HG02763 (cell line): ENCODE data around the gene NACAD.
"Not testable (repeated sequence)": the region's sequence is repeated elsewhere in the genome, so short reads cannot be mapped to it uniquely, and the experiment has no call there.

ENCODE experiments used
- ATAC-seq: cut with Tn5 transposase; IDR thresholded peaks from one replicate; pipeline ENCODE4 v1.9.1; 2021; ENCODE audit warnings: mild to moderate bottlenecking, moderate library complexity; ENCODE audit not compliant: unreplicated experiment

Gene NACAD

DNA sequence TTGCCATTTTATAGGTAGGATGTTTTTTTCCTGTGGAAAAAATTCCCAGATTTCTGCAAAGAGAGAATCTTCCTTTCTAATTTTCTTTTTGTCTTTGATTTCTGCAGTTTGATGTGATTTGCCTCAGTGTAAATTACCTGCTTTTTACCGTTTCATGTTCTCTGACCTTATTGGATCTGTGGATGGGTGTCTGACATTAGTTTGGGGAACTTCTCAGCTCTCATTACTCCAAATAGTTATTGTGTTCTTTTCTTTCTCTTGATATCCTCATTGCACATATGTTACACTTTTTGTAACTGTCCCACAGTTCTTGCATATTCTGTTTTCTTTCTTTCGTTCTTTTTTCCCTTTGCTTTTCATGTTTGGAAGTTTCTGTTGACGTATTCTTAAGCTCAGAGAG is 28.5 kb downstream of the NACAD start:
- no peak for ATAC-seq

DNA sequence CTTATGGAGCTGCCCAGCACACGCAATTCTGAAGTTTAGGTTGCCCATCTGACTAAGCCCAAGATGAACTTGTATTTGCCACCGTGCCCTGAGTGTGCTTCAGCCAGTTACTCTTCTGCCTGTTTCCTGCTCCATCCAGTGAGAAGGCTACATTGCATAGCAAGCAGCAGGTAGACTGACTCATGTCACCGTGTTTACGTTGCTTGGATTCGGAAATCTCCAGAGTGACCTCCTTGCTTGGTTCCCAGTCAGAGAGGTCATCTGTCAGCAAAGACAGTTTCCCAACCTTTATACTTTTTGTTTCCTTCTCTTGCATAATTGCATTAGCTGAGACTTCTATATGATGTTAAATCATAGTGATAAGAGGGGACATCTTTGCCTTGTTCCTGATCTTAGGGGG is 30.9 kb downstream of the NACAD start:
- ATAC-seq = no peak

GRCh38 chr7:45055594-45056219 is 33.1 kb downstream of the NACAD start:
- ATAC-seq = no peak

DNA sequence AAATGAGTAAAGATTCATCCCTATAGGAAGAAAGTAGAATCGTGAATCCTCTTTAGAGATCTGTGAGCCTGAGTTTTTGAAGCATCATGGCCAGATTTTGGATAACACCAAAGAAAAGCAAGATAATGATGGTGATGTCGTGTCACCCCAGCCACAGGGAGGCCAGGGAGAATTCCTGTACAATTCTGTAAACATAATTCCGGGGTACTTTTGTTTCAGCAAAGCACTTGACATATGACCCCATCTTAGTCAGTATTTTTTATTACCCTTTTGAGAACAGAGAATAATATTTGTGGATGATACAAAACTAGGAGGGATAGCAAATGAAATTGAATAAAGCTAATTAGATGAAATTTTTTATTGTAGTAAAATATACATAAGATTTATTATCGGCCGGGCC is 33.8 kb downstream of the NACAD start:
- no peak for ATAC-seq

DNA sequence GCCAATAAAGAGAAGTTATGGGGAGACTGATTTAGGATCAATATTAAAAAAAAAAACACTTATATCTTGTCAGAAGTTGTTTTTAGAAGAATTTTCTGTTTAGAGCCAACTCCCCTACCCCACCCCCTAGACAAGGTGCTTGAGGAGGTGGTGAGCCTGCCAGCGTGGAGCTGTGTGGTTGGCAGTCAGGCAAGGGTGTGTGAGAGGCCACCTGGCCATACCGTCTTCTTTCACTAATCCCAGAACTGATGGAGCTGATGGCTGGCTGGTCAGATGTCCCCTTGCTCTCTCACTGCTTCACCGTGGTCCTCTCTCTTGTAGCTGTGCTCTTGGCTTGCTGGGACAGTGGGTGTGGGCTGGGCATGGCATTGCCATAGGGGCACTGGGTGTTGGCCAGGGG is 34.3 kb downstream of the NACAD start:
- ATAC-seq = no peak

DNA sequence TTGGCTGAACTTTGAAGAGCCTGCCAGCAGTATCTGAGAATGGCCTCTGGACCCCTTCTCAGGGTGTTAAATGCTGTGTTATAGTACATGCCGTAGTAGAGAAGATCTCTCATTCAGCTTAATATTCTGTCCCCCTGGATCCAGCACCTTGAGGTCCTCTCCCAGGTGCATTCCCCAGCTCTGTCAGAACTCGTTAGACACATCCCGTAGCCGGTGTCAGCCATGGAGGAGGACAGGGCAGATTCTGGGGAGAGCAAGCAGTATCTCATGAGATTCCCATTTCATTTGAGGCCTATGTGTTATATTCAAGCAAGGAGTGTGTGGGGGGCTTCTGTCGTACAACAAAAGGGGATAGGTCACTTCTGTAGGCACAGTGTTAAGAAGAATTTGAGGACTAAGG is 34.8 kb downstream of the NACAD start:
- ATAC-seq = no peak

GRCh38 chr7:45053401-45053800 is 35.4 kb downstream of the NACAD start:
- ATAC-seq = no peak

- ATAC-seq = no peak
Measured at GRCh38 chr7:45052011-45052410, 36.8 kb downstream of the NACAD start.

DNA sequence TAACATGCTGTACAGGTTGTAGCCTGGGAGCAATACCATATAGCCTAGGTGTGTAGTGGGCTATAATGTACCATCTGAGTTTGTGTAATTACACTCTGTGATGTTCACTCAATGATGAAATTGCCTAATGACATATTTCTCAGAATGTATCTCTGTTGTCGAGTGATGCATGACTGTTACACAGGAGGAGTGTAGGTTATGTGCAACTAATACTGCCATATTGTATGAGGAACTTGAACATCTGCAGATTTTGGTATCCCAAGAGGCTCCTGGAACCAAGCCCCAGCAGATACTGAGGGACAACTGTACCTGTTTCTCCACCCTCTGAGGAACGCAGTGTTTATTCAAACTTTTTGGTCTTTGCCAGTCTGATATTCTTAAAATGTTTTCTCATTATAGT is 38.6 kb downstream of the NACAD start:
- ATAC-seq = no peak

GRCh38 chr7:45048748-45049147 is 40.0 kb downstream of the NACAD start:
- no peak for ATAC-seq

GRCh38 chr7:45044338-45044737 is 44.4 kb downstream of the NACAD start:
- ATAC-seq = no peak

GRCh38 chr7:45039106-45039505 is 49.7 kb downstream of the NACAD start:
- no peak for ATAC-seq

DNA sequence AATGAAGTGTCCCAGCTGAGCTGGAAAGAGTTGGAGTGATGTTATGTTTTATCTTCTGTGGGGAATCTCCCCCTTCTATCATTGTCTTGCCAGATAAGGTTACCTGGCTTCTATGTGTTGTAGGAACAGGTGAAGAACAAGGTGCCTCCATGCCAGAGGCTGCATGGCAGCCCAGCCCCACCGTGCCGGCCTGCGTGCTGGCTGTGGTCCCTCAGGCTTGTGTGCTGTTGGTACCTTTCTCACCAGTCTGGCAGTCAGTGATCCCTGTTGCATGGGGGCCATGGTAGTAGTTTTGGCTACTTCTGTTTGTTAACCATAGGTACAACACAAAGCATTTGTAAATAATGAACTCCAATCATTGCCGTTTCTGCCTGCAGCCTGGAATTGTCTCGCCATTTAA is 50.9 kb downstream of the NACAD start:
- no peak for ATAC-seq

DNA sequence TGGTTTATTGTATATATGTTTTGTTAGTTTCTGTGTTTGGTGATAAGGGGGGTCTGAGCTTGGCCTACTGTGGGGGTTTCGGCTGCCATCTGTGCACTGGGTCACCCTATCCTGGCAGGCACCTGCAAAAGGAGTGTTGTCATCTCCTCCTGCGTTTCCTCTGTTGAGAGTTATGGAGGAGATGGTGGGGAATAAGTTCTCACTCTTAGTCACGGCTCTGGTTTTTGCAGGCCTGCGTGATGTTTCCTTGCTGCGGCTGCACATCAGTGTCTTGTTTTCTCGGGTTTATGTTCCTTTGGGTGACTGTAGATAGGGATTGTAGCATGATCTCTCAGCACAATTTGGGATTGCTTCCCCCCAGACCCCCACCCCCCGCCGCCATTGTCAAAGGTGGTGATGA is 52.0 kb downstream of the NACAD start:
- no peak for ATAC-seq

GRCh38 chr7:45036317-45036716 is 52.5 kb downstream of the NACAD start:
- no peak for ATAC-seq

GRCh38 chr7:45035893-45036292 is 52.9 kb downstream of the NACAD start:
- ATAC-seq = no peak

GRCh38 chr7:45035371-45035770 is 53.4 kb downstream of the NACAD start:
- ATAC-seq = no peak

- not testable (repeated sequence) for ATAC-seq
Measured at GRCh38 chr7:45034710-45035109, 54.1 kb downstream of the NACAD start.

DNA sequence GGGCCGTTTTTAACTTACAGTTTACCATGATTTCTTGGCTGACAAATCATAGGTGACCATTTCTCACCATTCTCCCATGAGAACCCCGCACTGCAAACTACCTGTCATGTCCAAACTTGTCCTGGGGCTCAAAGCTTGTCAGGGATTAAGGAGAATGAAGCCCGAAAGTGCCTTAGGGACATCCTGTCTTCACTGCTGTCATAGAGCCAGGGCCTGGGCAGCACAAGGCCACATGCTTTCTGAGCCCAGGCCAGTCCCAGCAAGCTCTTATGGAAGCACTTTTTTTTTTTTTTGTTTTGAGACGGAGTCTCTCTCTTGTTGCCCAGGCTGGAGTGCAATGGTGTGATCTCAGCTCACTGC is 54.9 kb downstream of the NACAD start:
- ATAC-seq = no peak

DNA sequence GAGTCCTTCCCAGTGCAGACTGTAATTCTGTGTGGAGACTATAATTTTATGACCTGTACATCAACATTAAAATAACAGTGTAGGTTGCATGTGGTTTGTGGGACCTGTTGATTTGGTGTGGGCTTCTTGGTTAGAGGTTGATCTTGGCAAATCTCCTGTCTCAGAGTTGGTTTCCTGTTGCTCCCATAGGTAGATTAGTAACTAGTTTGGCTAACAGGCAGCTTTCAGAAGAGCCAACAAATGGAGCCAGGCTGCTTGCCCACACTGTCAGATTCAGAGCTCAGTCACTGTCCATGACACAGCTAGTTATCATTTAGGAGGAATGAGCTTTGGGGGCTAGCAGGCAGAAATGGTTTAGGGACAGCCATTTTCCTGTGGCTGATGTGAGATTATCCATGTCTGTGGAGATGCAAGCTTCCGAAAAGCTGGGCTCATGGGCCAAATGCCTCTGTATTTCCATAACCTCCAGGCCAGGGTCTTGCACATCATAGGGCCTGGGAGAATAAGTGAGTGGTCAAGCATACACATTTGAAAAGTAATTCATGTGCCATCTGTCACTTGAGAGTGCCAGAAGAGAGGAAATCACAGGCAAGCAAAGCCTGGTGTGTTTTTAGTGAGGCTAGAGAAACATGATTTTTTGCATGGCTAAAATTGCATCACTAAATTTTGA is 55.4 kb downstream of the NACAD start:
- ATAC-seq = no peak

GRCh38 chr7:45032421-45032820 is 56.3 kb downstream of the NACAD start:
- ATAC-seq = no peak

- ATAC-seq = no peak
Measured at GRCh38 chr7:45031829-45032228, 56.9 kb downstream of the NACAD start.
